GM13976 (cell line): ENCODE data around the gene CEP95.
"Not testable (repeated sequence)": the region's sequence is repeated elsewhere in the genome, so short reads cannot be mapped to it uniquely, and the experiment has no call there.

Experiments used
- DNase-seq: peaks from one replicate; pipeline ENCODE4 v3.0.0; 2012; ENCODE audit warnings: low spot score
- in situ Hi-C: fragments of 300-500 bp; cut with MboI; formaldehyde crosslinking; loops from one replicate; pipeline ENCODE4 v1.12.0; 2022; ENCODE audit warnings: low sequenced_read_pairs, mixed read lengths, inconsistent platforms; ENCODE audit not compliant: unreplicated experiment
- TF ChIP-seq, protein P1 (sequence below): IDR thresholded peaks from 2 replicates; pipeline ENCODE4 v1.5.1; 2012; ENCODE audit warnings: borderline replicate concordance, mild to moderate bottlenecking; ENCODE audit not compliant: insufficient read depth; ENCODE audit errors: extremely low read depth, missing control alignments, control extremely low read depth

The CEP95 gene

DNA sequence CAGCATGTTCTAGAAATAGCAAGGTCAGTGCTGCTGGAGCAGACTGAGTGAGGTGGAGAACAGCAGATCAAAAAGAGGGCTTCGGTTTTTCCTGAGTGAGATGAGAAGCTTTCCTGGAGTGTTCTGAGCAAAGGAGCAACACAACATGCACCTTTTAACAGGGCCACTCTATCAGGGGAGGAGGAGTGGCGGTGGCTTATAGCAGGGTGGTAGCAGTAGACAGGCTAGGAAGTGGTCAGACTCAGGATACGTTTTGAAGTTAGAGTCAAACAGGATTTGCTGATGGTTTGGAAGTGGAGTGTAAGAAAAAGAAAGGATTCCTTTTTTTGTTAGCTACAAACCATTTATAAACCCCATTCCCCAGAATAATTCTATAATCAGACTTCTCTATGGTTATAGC, 22.4 kb upstream of the CEP95 start:
- in situ Hi-C loops, result no loop called here
- TF ChIP-seq, protein P1, sequence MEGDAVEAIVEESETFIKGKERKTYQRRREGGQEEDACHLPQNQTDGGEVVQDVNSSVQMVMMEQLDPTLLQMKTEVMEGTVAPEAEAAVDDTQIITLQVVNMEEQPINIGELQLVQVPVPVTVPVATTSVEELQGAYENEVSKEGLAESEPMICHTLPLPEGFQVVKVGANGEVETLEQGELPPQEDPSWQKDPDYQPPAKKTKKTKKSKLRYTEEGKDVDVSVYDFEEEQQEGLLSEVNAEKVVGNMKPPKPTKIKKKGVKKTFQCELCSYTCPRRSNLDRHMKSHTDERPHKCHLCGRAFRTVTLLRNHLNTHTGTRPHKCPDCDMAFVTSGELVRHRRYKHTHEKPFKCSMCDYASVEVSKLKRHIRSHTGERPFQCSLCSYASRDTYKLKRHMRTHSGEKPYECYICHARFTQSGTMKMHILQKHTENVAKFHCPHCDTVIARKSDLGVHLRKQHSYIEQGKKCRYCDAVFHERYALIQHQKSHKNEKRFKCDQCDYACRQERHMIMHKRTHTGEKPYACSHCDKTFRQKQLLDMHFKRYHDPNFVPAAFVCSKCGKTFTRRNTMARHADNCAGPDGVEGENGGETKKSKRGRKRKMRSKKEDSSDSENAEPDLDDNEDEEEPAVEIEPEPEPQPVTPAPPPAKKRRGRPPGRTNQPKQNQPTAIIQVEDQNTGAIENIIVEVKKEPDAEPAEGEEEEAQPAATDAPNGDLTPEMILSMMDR, result no peak
- no peak for DNase-seq

DNA sequence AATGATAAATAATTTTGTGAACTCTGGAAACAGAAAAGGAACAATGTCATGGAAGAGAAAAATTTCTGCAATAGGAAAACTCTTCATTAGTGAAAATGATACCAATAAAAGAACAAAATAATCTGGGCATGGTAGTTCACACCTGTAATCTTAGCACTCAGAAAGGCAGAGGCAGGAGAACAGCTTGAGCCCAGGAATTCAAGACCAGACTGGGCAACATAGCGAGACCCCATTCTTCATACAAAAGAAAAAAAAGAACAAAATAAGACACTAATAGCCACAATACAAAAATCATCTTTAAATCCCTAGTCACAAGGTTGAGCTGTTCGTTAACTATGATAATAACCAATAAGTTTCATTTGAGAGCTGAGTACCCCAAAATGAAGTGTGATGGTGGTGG, 18.5 kb upstream of the CEP95 start:
- in situ Hi-C loops, result no loop called here
- TF ChIP-seq, protein P1, result no peak
- no peak for DNase-seq

DNA sequence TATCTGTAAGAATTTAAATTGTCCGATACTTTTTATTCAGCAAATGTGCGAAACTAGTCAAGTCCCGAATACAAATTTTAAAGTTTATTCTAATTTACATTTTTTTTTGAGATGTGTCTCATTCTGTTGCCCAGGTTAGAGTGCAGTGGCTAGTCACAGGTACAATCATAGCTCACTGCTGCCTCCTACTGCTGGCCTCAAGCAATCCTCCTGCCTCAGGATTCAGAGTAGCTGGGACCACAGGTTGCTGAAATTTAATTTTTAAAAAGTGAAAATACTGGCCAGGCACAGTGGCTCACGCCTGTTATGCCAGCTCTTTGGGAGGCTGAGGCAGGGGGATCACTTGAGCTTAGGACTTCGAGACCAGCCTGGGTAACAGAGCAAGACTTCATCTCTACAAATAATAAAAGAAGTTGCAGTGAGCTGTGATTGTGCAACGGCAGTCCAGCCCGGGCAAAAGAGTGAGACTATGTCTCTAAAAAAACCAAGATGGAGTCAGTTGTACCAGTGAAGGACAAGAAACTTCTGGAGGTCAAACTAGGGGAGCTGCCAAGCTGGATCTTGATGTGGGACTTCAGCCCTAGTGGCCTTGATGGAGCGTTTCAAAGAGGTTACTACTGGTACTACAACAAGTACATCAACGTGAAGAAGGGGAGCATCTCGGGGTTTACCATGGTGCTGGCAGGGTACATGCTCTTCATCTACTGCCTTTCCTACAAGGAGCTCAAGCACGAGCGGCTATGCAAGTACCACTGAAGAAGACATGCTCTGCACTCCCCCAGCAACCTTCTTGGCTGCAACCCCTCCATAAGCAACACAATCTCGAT, 15.5 kb upstream of the CEP95 start:
- in situ Hi-C loops, result loop anchor here (5.0 kb wide), 1 partner anchor 69 kb away; no protein-coding TSS in a partner anchor
- no peak for DNase-seq
- TF ChIP-seq, protein P1, result peak; percentile 55

DNA sequence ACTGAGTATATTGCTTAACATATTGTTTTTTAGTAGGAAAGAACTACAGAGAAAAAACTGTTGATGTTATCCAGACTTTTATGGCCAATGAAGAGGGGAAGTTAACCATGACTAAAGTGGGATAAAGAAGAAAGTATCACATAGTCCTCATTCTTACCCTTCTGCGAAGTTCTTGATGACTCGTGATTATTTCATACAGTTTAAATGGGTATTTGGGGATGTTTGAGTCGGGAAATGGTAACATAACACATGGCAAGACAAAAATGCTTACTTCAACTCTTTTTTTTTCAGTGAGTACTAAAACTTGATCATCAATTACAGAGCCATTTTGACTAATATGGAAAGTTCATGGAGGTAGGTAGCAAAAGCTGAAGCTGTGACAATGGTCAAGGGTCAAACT, 14.8 kb upstream of the CEP95 start:
- in situ Hi-C loops, result loop anchor here (5.0 kb wide), 1 partner anchor 70 kb away; no protein-coding TSS in a partner anchor
- TF ChIP-seq, protein P1, result no peak
- no peak for DNase-seq

DNA sequence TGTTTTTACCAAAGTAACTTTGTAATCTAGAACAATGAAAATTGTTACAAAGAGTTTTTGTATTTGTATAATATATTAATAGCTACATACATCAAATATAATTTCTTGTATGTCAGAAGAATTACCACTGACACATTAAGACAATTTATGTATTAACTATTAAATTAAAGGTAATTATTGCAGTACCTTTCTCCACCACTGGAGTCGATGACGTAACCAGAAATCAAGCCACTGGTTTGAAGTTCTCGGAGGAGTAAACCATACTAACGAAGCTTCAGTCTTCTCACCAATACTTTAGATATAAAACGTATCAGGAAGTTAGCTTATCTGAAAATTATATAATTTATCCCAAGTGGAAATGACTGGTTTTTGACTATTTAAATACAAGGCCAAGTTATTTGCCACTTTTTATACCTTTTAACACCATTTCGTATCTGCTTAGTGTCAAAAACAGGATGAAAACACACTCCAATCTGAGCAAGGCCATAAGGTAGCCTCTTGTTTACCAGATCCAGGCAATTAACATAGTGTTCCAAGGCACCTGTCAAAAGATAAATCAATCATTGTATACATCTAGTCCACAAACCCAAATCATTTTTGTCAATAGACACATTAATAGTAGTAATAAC, 14.2 kb upstream of the CEP95 start:
- DNase-seq, result no peak
- in situ Hi-C loops, result loop anchor here (5.0 kb wide), 1 partner anchor 70 kb away; no protein-coding TSS in a partner anchor

DNA sequence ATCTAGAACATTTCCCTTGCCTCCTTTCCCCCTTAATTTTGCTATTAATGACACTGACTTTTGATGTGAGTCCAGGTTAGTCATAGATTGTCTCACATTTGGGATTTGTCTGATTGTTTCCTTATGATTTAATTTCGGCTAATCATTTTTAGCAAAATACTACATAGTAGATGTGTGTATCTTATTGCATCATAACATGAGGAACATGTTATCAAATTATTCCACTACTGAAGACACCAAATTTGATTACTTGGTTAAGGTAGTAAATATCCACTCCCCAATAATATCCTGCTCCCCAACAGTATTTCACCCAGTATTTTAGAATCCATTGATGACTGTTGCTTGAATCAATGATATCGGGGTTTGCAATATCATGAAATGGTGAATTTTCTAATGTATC, 12.7 kb upstream of the CEP95 start:
- in situ Hi-C loops, result loop anchor here (5.0 kb wide), 1 partner anchor 72 kb away; no protein-coding TSS in a partner anchor
- DNase-seq, result no peak
- TF ChIP-seq, protein P1, result no peak

More for the DNA sequence above, 14.2 kb upstream of the CEP95 start:
- TF ChIP-seq, protein P1, result no peak

DNA sequence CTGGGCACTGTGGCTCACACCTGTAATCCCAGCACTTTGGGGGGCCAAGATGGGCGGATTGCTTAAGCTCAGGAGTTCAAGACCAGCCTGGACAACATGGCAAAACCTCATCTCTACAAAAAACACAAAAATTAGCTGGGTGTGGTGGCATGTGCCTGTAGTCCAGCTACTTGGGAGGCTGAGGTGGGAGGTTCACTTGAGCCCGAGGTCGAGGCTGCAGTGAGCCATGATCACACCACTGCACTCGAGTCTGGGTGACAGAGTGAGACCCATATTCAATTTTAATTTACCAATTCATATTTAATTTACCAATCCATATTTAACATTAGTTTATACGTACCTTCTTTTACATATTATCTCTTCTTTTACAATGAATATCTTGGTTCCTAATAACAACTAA, 11.5 kb upstream of the CEP95 start:
- DNase-seq, in situ Hi-C loops: not testable (repeated sequence)
